B cell (primary cell): ENCODE measurements around the gene CCDC122.

ENCODE experiments used
- EZH2 ChIP-seq: IDR thresholded peaks from 2 replicates; pipeline ENCODE4 v1.6.1; 2012; ENCODE audit warnings: borderline replicate concordance, low read depth, mild to moderate bottlenecking, moderate library complexity, low read length; ENCODE audit not compliant: insufficient read depth, poor library complexity, severe bottlenecking
- TF ChIP-seq, protein P1 (sequence below): fragments of 200-600 bp; IDR thresholded peaks from one replicate; pipeline ENCODE4 v1.8.0; 2022; ENCODE audit warnings: antibody characterized with exemption, mild to moderate bottlenecking

- TF ChIP-seq, protein P1, sequence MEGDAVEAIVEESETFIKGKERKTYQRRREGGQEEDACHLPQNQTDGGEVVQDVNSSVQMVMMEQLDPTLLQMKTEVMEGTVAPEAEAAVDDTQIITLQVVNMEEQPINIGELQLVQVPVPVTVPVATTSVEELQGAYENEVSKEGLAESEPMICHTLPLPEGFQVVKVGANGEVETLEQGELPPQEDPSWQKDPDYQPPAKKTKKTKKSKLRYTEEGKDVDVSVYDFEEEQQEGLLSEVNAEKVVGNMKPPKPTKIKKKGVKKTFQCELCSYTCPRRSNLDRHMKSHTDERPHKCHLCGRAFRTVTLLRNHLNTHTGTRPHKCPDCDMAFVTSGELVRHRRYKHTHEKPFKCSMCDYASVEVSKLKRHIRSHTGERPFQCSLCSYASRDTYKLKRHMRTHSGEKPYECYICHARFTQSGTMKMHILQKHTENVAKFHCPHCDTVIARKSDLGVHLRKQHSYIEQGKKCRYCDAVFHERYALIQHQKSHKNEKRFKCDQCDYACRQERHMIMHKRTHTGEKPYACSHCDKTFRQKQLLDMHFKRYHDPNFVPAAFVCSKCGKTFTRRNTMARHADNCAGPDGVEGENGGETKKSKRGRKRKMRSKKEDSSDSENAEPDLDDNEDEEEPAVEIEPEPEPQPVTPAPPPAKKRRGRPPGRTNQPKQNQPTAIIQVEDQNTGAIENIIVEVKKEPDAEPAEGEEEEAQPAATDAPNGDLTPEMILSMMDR, result no peak
- TF ChIP-seq EZH2, result no peak
Measured at GRCh38 chr13:43878892-43879754, at the start of gene CCDC122.
